NCI-H2107 (cell line): Measurements from ENCODE around the gene DENND6B.

Source experiments
- DNase-seq: peaks from one replicate; lab custom pipeline; 2025; lab: John Stamatoyannopoulos, UW

Gene DENND6B

GRCh38 chr22:50316114-50317065 is 10.4 kb downstream of the DENND6B start:
- DNase-seq = no peak

- DNase-seq = no peak
These were observed 11.3 kb downstream of the DENND6B start for GRCh38 chr22:50315289-50316113.

- DNase-seq = no peak
These were observed 12.1 kb downstream of the DENND6B start for GRCh38 chr22:50314455-50315288.

- DNase-seq = no peak
These were observed 12.7 kb downstream of the DENND6B start for GRCh38 chr22:50314081-50314454.

- no peak for DNase-seq
These were observed 13.2 kb downstream of the DENND6B start for GRCh38 chr22:50313600-50313999.

- no peak for DNase-seq
These were observed 13.8 kb downstream of the DENND6B start for GRCh38 chr22:50313021-50313420.

- DNase-seq = no peak
These were observed 14.4 kb downstream of the DENND6B start for GRCh38 chr22:50312371-50312770.

- DNase-seq = no peak
These were observed 15.0 kb downstream of the DENND6B start for GRCh38 chr22:50311606-50312351.

- no peak for DNase-seq
These were observed 15.8 kb downstream of the DENND6B start for GRCh38 chr22:50310949-50311444.

- no peak for DNase-seq
These were observed 16.6 kb downstream of the DENND6B start for GRCh38 chr22:50310031-50310722.

- DNase-seq = no peak
These were observed 17.2 kb downstream of the DENND6B start for GRCh38 chr22:50309601-50309991.

- no peak for DNase-seq
These were observed 17.7 kb downstream of the DENND6B start for GRCh38 chr22:50308986-50309600.

- no peak for DNase-seq
These were observed 18.2 kb downstream of the DENND6B start for GRCh38 chr22:50308597-50308935.

GRCh38 chr22:50307890-50308596 is 18.8 kb downstream of the DENND6B start:
- DNase-seq = no peak

GRCh38 chr22:50306753-50307749 is 19.8 kb downstream of the DENND6B start, which contains the start of gene PLXNB2:
TSS of gene PLXNB2 (minus strand) at chr22:50307646. CDS start at chr22:50290584, 17,062 bp downstream.
- peak; percentile 18 for DNase-seq

GRCh38 chr22:50305923-50306566 is 20.8 kb downstream of the DENND6B start:
- DNase-seq = peak; percentile 50

- DNase-seq = no peak
These were observed 21.4 kb downstream of the DENND6B start for GRCh38 chr22:50305393-50305922.
